Measurements from ENCODE around the gene GHR. TPM values are rescaled to one million over a fixed set of nuclear protein-coding genes. Genes with fewer than 3 reads are reported as not detected.
"Not testable (repeated sequence)": the region's sequence is repeated elsewhere in the genome, so short reads cannot be mapped to it uniquely, and the experiment has no call there.

GHR gene
- total RNA-seq, 1 experiment from 2014 or later: not detected

DNA sequence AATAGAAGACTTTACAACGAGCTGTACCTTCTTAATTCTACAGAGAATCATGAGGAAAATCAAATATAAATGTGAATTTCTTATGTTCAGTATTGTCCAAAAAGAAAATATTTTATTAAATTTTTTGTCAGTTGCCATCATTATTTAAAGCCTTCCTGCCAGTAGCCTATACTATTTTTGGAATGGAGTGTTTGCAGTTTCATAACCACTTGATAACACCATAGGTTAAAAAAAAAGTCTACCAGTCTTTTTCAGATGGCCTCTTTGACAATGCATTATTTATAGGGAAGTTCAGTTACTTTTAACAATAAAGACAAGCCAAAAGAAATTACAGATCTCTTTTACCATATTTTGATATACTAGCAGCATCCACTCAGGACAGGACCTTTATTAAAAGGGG, 253.1 kb downstream of the GHR start:
- intact Hi-C loops (cut with micrococcal nuclease; ENCODE audit: unreplicated experiment): no loop called here
- DNase-seq (ENCODE audit: low spot score): no peak
- Histone ChIP-seq H3K27ac (ENCODE audit: low read depth, low read length, poor library complexity, severe bottlenecking) (no peak overlapping the region), H3K9me3 (ENCODE audit: low read depth, low read length, poor library complexity, severe bottlenecking) (no peaks in the 10 kb centered on the region), H3K4me1 (ENCODE audit: insufficient read depth, low read length, poor library complexity, severe bottlenecking) (no peaks in the 10 kb centered on the region), H3K4me3 (ENCODE audit: low read depth, low read length, poor library complexity, severe bottlenecking) (no peak overlapping the region), H3K36me3 (ENCODE audit: insufficient read depth, low read length, poor library complexity, severe bottlenecking) (no peaks in the 10 kb centered on the region), H3K27me3 (replicated peaks; ENCODE audit: insufficient read depth, low read depth, low read length, poor library complexity) (no peaks in the 10 kb centered on the region)
- BruUV-seq (replicated peaks): no TSS peak
- TF ChIP-seq, protein P1, sequence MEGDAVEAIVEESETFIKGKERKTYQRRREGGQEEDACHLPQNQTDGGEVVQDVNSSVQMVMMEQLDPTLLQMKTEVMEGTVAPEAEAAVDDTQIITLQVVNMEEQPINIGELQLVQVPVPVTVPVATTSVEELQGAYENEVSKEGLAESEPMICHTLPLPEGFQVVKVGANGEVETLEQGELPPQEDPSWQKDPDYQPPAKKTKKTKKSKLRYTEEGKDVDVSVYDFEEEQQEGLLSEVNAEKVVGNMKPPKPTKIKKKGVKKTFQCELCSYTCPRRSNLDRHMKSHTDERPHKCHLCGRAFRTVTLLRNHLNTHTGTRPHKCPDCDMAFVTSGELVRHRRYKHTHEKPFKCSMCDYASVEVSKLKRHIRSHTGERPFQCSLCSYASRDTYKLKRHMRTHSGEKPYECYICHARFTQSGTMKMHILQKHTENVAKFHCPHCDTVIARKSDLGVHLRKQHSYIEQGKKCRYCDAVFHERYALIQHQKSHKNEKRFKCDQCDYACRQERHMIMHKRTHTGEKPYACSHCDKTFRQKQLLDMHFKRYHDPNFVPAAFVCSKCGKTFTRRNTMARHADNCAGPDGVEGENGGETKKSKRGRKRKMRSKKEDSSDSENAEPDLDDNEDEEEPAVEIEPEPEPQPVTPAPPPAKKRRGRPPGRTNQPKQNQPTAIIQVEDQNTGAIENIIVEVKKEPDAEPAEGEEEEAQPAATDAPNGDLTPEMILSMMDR (conservative IDR thresholded peaks at IDR 0.05; ENCODE audit: low read depth, low read length): no peak
- TF ChIP-seq EZH2 (IDR thresholded peaks at IDR 0.05; ENCODE audit: borderline replicate concordance, low read depth, low read length, poor library complexity, severe bottlenecking): no peak
- ChIA-PET CTCF (no interaction called here), POLR2A (ENCODE audit: low non-redundant PET) (no interaction called here)

DNA sequence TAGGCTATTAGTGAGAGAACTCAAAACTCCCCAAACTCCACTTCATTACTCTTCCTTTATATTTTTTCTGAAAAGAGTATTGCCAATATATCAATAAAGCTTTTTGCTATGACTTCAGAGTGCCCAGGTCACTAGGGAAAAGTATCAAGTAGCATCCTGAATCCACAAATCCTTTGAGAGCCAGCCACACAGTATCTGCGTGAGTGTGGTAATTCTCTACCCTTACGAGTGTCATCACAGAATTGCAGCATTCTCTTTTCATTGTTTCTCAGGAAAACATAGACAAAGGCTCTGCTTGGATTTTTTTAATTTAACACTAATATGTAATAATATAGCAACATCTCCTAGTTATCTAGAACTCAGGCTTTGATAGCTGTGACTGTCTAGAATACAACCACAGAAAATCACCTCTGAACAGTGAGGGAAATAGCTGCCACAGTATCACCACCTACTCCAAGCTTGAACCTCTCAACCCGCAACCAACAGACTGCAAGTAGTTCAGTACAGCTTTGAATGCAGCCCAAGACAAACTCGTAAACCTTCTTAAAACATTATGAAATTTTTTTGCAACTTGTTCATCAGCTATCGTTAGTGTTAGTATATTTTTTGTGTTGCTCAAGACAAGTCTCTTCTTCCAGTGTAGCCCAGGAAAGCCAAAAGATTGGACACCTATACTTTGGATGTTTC, 254.1 kb downstream of the GHR start:
- H3K4me1 ChIP-seq (ENCODE audit: insufficient read depth, low read length, poor library complexity, severe bottlenecking): no peaks in the 10 kb centered on the region
- no peaks in the 10 kb centered on the region for H3K9me3 ChIP-seq (ENCODE audit: low read depth, low read length, poor library complexity, severe bottlenecking)
- ChIA-PET POLR2A (ENCODE audit: low non-redundant PET) (no interaction called here), CTCF (no interaction called here)
- no peak overlapping the region for H3K4me3 ChIP-seq (ENCODE audit: low read depth, low read length, poor library complexity, severe bottlenecking)
- no peaks in the 10 kb centered on the region for H3K27me3 ChIP-seq (replicated peaks; ENCODE audit: insufficient read depth, low read depth, low read length, poor library complexity)
- no peak for TF ChIP-seq EZH2 (IDR thresholded peaks at IDR 0.05; ENCODE audit: borderline replicate concordance, low read depth, low read length, poor library complexity, severe bottlenecking)
- TF ChIP-seq, protein P1 (conservative IDR thresholded peaks at IDR 0.05; ENCODE audit: low read depth, low read length): no peak
- H3K27ac ChIP-seq (ENCODE audit: low read depth, low read length, poor library complexity, severe bottlenecking): no peak overlapping the region
- BruUV-seq (replicated peaks): no TSS peak
- H3K36me3 ChIP-seq (ENCODE audit: insufficient read depth, low read length, poor library complexity, severe bottlenecking): no peaks in the 10 kb centered on the region
- intact Hi-C loops (cut with micrococcal nuclease; ENCODE audit: unreplicated experiment): no loop called here
- no peak for DNase-seq (ENCODE audit: low spot score)

DNA sequence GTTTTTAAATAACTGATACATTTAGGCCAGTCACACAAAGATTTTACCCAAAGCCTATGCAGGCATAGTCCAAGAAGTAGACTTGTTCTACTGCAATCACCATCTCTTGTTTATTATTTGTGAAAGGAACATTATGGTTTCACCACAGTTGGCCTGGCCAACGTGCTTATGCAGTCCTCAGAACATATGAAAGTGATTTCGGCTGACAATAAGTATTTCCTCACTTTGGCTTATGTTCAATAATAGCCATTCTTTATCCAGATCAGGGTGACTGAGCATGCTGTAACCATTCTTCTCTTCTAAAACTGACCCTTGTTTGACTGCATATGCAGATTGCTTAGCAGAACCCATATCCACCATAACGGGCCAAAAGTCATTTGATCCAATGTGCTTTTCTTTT, 256.8 kb downstream of the GHR start:
- no peak for DNase-seq (ENCODE audit: low spot score)
- CTCF ChIA-PET: no interaction called here
- TF ChIP-seq EZH2 (IDR thresholded peaks at IDR 0.05; ENCODE audit: borderline replicate concordance, low read depth, low read length, poor library complexity, severe bottlenecking): no peak
- TF ChIP-seq, protein P1 (conservative IDR thresholded peaks at IDR 0.05; ENCODE audit: low read depth, low read length): no peak
- H3K27me3 ChIP-seq (replicated peaks; ENCODE audit: insufficient read depth, low read depth, low read length, poor library complexity): no peaks in the 10 kb centered on the region
- intact Hi-C loops (cut with micrococcal nuclease; ENCODE audit: unreplicated experiment): no loop called here
- POLR2A ChIA-PET (ENCODE audit: low non-redundant PET): no interaction called here
- no TSS peak for BruUV-seq (replicated peaks)
- H3K27ac ChIP-seq (ENCODE audit: low read depth, low read length, poor library complexity, severe bottlenecking): no peak overlapping the region
- no peaks in the 10 kb centered on the region for H3K36me3 ChIP-seq (ENCODE audit: insufficient read depth, low read length, poor library complexity, severe bottlenecking)
- no peak overlapping the region for H3K4me3 ChIP-seq (ENCODE audit: low read depth, low read length, poor library complexity, severe bottlenecking)
- no peaks in the 10 kb centered on the region for H3K9me3 ChIP-seq (ENCODE audit: low read depth, low read length, poor library complexity, severe bottlenecking)
- no peaks in the 10 kb centered on the region for H3K4me1 ChIP-seq (ENCODE audit: insufficient read depth, low read length, poor library complexity, severe bottlenecking)

DNA sequence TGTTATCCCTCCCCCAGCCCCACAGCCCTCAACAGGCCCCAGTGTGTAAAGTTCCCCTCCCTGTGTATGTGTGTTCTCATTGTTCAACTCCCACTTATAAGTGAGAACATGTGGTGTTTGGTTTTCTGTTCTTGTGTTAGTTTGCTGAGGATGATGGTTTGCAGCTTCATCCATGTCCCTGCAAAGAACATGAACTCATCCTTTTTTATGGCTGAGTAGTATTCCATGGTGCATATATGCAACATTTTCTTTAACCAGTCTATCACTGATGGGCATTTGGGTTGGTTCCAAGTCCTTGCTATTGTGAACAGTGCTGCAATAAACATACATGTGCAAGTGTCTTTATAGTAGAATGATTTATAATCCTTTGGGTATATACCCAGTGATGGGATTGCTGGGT, 261.8 kb downstream of the GHR start:
- POLR2A ChIA-PET (ENCODE audit: low non-redundant PET); DNase-seq (ENCODE audit: low spot score); H3K36me3 ChIP-seq (ENCODE audit: insufficient read depth, low read length, poor library complexity, severe bottlenecking); H3K27me3 ChIP-seq (replicated peaks; ENCODE audit: insufficient read depth, low read depth, low read length, poor library complexity); H3K4me3 ChIP-seq (ENCODE audit: low read depth, low read length, poor library complexity, severe bottlenecking); CTCF ChIA-PET; H3K27ac ChIP-seq (ENCODE audit: low read depth, low read length, poor library complexity, severe bottlenecking); BruUV-seq (replicated peaks); intact Hi-C loops (cut with micrococcal nuclease; ENCODE audit: unreplicated experiment); H3K9me3 ChIP-seq (ENCODE audit: low read depth, low read length, poor library complexity, severe bottlenecking); H3K4me1 ChIP-seq (ENCODE audit: insufficient read depth, low read length, poor library complexity, severe bottlenecking): not testable (repeated sequence)
